COR-L47 (cell line): Measurements from ENCODE around the gene LTBP3.

ENCODE experiments used
- DNase-seq: peaks from one replicate; lab custom pipeline; 2025; lab: John Stamatoyannopoulos, UW

The LTBP3 gene

GRCh38 chr11:65496304-65497140 is 61.6 kb downstream of the LTBP3 start:
- no peak for DNase-seq

GRCh38 chr11:65493367-65494176 is 64.6 kb downstream of the LTBP3 start:
- no peak for DNase-seq

- DNase-seq = no peak
These were observed 65.4 kb downstream of the LTBP3 start for GRCh38 chr11:65492637-65493366.

- no peak for DNase-seq
These were observed 65.8 kb downstream of the LTBP3 start for GRCh38 chr11:65492387-65492636.

DNA sequence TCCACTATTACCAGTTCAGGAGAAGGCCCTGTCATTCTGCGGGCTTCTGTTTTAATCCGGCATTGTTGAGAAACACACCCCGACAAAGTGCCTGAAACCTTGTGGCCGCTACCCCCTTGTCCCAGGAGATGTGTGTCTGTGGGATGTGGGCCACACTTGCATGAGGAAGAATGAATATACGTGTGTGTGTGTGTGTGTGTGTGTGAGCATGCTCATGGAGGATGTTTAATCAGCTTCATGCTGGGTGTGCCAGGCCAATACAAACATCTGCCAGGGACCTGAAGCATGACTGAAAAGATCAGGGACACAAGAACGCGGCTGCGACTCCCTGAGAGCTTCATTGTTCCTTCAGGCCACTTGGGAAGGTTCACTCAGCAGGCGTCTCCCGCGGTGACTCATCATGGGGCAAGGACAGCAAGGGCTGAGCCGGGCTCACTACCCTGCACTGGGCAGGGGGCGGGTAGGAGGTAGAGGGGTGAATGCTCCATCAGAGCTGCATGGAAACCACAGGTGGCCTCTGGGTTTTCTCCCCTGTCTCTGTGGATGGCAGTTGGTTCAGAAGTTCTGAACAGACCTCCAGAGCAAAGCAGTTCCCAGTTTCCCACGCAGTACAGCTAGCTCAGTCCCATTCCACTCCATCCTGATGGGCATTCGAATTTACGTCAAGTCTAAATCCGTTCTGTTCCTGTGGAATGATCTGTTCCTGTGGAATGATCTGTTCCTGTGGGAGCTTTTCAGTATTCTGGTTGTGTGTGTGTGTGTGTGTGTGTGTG is 66.4 kb downstream of the LTBP3 start:
- peak; percentile 98 for DNase-seq

DNA sequence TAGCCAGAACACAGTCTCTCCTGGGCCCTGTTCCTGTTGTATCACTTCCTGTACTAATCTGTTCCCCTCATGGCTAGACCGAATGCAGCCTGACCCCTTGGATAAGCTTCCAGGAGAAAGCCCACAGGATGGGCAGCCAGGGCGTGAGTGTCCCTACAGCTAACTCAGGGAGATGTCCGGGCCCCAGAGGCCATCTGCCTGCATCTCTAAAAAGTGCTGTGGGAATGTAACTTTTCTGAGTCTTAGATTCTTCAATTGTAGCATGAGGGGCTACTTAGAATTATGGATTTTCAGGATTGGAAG is 67.0 kb downstream of the LTBP3 start:
- no peak for DNase-seq

DNA sequence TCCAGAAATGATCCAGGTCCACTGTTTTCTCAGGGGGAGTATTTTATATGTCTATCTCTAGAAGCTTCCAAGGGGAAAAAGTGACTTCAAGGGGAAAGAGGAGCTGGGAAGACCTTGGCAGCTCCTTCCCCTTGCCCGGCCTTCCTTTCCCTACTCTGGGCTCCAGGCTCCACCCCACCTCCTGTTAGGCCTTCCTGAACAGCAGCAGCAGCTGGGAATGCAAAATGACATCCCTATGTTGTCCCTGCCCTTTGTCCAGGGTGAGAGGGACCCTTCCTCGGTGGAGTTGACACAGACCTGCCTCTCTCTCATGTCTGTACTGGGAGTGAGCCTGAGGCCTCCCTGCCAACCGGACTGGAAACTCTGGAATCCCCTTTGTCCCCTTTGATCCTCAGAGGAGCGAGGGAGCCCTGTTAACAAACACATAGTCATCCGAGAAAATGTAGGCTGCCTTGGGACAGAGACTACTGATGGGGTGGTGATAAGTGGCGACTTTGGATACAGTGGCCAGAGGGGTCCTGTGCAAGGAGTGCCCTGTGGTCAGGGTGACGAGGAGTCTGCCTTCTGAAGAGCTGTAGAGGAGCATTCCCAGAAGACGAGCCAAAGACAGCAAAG is 68.3 kb downstream of the LTBP3 start:
- no peak for DNase-seq

DNA sequence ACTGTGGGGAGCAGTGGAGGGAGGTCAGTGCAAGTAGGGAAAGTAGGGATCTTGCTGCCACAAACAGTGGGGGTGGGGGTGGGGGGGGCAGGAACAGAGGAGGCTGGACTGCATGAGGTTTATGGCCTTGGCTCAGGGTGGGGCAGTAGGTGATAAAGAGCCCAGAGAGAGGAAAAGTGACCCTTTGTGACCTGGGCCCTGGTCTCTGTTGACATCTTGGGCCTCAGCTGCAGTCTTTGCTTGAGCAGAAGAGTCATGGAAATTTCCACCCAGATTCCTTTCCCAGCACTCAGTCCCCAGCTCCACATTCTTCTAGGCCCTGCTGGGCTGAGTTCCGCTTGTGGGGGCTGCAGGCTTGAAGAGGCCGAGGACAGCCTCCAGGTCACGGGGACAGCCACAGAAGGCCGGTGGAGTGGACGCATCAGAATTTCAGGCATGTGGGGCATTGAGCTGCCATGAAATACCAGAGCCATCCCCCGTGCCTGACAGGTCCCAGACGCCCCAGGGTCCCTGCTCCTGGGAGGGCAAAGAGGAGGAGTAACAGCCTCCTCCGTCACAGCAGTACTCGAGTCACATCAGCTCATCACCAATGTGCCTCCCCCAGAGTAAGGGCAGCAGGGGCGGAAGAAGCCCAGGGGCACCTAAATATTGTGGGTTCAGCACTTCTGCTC is 69.0 kb downstream of the LTBP3 start:
- no peak for DNase-seq
